HG02798 (cell line): ENCODE measurements around the gene SPPL2B.

Experiments used
- ATAC-seq: cut with Tn5 transposase; IDR thresholded peaks from one replicate; pipeline ENCODE4 v1.9.1; 2021; ENCODE audit warnings: mild to moderate bottlenecking; ENCODE audit not compliant: unreplicated experiment, poor library complexity

Gene SPPL2B

DNA sequence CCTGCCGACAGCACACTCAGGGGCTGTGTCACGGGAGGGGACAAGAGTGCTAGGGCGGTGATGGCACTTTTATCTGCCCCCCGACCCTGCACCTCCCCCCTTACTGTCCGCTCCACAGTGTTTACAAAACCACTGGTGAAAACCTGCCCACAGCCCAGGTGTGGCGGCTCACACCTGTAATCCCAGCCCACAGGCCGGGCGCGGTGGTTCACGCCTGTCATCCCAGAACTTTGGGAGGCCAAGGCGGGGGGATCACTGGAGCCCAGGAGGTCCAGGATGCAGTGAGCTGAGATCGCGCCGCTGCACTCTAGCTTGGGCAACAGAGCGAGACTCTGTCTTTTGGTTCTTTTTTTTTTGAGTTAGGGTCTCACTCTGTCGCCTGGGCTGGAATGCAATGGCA, 32.3 kb upstream of the SPPL2B start:
- no peak for ATAC-seq

DNA sequence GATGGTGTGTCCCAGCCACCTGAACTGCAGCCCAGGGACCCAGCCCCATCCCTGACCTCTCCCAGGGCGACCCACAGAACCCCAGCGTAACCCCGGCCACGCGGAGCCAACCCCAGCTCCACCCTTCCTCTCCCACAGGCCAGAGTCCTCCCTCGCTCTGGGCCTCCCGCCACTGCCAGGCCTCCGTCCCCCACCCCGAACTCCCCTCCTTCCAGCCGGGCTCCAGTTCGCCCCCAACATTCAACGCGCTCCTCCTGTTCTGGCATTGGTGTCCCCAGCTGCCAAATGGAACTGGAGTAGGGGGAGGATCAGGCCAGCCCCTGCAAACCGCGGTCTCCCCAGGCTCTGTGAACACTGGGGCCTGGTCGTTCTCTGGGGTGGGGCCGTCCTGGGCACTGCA, 28.0 kb upstream of the SPPL2B start:
- ATAC-seq = no peak

DNA sequence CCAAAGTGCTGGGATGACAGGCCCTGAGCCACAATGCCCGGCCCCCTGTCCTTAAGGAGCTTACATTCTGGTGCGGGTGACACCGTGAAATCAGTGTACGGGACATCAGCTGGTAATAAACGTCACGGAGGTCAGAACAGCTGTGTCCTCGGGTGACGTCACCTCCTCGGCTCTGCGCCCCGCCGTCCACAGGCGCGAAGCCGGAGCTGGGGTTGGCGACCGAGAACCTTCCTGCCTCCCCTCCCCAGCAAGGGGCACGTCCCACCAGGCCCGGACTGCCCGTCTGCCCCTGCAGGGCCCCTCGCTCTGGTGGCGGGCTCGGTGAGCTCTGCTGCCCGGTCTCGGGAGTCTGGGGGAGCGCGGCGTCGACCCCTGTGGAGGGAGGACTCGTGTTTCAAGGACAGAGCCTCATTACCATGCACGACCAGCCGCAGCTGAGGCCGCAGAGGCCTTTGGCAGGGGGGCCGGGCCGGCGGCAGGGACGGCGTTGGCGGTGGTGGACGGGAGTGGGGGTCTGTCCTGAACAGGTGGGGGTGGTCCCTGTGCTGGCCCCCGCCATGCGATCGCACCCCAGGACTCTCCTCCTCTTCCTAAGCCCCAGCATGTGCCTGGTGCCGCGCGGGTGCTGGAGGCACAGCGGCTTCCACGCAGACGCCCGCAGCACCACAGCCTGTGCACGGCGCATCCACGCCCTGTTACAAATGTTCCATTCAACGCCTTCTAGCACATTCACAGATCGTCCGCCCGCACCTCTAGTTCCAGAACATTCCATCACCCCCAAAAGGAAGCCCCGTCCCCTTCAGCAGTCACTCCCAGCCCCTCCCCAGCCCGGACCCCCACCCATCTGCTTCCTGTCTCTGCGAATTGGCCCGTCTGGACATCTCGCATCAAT, 25.9 kb upstream of the SPPL2B start:
- no peak for ATAC-seq

DNA sequence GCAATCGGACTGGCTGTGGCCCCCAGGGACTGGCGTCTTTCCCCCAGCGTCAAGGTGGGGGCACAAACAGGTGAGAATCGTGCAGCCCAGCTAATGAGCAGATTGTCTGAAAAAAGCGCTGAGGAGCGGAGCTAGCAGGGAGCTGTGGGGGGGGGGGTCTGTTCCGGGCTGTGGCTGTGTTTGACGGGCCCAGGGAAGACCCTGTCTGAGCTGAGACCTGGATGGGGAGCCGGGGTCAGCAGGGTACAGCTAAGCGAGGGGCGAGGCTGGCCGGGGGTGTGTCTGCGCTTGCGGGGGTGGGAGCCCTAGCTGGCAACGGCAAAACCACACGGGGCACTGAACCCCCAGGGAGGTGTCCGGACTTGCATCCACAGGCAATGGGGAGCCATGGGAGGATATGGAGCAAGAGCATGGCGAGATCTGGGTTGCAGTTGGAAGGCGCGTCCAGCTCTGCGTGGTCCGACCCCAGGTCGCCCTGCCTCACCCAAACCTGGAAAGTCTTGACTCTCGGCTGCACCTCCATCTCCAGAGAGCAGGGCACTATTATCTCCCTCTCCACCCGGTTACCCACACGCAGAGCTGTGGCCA, 25.2 kb upstream of the SPPL2B start:
- no peak for ATAC-seq

DNA sequence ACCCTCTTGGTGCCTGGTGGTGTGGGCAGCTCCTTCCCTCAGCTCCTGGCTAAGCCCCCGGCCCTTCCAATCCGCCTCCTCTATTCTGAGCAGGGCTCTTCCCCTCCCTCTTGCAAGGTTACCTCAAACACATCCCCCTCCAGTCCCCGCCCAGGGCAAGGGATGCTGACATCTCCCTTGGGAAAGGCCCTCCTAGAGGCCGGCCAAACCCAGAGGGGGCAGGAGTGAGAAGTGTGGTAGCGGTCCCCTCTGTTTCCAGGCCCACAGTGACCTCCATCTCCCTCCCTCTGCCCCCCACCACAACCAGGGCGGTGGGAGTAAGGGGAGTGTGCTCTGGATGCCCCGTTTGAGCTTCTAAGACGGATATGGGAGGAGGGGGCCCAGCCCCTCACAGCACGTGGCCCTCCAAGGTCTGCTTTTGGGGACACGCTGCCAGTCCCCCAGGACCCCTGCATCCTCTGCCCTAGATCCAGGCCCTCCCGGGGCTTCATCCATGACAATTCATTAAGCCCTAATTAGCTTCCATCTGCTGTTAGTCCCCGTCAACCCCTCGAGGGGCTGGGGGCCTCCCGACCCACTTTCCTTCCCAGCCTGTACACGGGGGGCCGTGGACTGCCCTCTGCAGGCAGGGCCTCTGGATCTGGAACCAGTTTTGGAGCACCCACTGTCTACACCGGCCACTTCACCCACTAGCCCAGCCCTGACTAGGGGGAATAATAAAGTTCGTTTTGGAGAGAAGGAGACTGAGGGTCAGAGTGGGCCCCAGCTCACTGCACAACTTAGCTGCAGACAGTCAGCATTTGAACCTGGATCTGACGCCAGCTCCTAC, 22.8 kb upstream of the SPPL2B start:
- no peak for ATAC-seq

DNA sequence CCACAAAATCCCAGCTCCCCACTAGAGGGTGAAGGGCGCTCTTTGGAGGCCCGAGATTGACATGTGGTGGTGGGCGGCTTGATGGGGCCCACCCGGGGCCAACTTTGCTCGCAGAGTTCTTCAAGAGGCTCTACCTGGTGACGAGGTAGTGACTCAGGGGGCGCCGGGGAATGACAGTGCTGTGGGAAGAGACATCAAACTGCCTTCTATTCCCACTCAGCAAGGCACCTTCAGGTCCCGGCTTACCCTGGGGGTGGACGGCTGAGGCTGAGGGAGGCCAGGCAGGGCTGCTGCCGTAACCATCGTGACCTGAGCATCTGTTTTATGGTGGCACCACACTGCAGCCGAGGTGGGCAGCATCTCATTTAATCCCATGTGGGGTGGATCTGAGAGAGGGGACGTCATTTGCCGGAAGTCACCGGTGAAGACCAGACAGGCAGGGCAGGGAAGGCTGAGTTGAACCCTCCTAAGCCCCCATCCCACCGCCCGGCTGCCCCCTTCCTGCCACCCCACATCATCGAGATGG, 22.1 kb upstream of the SPPL2B start:
- ATAC-seq = no peak

DNA sequence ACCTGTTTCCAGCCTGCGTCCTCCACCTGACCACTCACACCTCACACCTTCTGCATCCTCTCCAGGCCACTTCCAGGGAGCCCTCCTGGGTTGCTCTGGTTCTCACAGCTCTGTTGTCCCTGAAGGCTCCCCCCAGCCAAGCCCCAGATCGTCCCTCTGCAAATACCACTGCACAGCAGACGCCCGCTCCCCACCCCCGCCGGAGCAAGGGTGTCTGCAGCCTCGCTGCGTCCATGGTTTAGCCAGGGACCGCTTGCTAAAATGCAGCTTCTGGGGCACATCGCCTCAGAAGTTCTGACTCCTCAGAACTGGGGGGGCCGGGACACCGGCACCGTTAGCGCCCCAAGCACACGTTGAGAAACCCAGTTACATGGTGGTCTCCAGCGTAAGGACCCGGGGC, 21.5 kb upstream of the SPPL2B start:
- ATAC-seq = no peak

DNA sequence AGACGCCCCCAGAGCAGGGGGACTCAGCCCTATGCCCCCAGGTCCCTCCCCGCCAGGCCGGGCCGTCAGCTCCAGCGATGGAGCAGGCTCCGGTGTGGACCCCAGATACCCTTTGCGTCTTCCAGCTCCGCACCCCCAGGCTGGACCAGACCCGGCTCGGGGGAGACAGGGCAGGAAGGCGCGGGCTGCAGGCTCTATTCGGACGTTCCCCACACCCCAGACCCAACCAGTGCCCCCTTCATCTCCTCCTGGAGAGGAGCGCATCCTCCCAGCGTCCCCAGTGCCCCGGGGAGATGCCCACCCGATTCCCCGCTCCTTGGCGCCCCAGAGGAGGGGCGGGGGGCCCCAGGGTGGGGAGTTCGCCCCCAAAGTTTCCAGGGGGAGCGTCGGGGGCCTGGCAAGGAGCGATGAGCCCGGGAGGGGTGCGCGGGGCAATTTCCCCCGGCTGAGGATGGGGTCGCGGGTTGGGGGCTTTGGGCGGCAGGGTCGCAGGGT, 20.9 kb upstream of the SPPL2B start:
- ATAC-seq = no peak

DNA sequence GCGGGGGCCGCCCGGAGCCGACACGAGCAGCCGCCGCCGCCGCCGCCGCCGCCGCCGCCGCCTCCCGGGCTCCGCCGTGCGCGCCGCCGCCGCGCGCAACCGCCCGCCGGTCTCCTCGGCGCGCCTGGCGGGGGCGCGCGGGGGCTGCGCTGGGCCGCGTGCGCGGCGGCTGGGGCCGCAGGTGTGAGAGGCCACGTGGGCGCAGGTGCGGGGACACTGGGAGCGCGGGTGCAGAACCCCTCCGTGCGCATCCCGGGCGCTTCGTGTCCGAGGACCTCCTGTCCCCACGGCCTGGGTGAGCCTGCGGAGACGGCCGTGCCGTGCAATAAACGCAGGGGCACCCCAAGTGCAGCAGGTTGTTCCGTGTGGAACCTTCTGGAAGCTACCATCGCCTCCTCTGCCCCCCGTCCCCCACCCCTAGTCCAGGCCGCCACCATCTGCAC, 20.3 kb upstream of the SPPL2B start, which contains the start of gene LINGO3:
LINGO3 (minus strand) TSS at position 41 of the 443 bp plus-strand sequence. CDS start 16,378 bp downstream, outside the sequence.
- no peak for ATAC-seq

DNA sequence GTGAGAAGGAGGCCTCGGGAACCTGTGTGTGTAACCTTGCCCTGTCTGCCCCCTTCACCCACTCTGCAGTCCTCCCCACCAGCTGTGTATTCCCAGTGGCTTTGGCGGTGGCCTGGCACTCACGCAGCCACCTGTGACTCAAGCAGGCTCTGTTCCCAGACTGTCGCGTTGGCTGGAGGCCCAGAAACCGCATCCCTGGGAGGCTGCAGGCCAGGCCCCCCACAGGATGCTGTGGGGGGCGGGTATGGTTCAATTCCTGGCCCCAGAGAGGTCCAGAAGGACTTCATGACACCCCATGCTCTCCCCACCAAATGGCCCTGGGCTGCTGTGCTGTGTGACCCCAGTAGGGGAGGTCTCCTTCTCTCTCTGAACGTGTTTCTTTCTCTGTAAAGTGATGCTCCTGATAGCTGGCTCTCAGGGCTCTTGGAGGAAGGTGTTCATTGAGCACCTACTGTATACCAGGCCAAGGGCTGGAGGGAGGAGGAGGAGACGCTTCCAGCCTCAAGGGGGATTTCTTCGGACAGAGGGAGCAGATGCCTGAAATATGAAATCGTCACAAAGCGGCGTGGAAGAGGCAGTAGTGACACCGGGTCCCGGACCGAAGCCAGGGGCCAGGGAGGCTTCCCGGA, 18.6 kb upstream of the SPPL2B start:
- ATAC-seq = no peak

DNA sequence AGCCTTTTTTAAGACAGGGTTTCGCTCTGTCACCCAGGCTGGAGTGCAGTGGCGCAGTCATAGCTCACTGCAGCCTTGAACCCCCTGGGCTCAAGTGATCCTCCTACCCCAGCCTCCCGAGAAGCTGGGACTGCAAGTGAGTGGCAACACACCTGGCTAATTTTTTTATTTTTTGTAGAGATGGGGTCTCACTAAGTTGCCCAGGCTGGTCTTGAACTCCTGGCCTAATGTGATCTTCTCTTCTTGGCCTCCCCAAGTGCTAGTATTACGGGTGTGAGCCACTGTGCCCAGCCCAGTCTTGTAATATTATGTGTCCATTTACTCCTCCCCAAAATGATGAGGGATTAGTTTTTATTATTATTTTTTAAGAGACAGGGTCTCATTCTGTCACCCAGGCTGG, 17.4 kb upstream of the SPPL2B start:
- ATAC-seq = no peak

DNA sequence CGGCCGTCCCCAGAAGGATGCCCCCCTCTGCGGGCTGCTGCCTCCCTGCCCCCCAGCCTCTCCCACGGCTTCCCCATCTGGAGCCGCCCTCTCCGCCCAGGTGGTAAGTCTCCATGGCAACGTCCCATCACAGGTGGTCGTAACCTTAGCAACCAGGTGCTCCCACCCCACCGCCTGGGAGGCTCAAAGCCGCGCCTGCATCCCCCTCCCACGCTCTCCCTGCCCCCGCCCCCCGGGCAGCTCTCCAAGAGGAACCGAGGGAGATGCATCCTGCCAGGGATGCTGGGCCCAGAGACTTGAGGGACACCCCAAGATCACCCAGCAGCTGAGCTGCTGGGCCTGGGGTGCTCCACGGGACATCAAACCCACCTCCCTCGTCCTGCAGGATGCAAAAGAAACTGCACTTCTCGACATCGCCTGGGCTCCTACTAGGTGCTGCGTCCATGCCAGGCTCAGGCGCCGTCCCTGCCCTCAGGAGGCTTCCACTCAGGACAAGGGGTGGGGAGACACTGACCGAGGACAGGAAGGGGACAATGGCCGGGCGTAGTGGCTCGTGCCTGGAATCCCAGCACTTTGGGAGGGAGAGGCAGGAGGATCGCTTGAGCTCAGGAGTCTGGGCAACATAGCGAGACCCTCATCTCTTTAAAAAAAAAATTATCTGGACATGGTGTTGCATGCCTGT, 15.5 kb upstream of the SPPL2B start:
- no peak for ATAC-seq

DNA sequence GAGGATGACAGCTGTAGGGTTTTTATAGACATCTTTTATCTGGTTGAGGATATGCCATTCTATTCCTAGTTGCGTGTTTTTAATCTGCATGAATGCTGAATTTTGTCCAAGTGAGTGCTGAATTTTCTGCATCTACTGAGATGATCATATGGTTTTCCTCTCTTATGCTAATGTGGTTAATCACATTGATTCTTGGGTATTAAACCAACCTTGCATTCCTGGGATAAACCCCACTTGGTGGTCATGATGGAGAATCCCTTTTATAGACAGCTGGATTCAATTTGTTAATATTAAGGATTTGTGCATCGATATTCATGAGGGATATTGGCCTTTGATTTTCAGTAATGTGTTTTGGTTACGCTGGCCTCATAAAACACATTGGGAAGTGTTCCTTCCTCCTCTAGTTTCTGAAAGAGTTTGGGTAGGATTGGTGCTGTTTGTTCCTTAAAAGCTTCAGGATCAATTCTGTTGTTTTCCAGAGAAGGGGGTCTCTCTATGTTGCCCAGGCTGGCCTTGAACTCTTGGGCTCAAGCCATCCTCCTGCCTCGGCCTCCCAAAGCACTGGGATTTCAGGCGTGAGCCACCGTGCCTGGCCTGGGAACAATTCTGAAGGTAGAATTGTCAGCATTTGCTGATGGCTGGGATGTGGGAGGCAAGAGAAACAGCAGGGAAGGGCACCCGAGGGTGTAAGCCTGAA, 13.2 kb upstream of the SPPL2B start:
- no peak for ATAC-seq

DNA sequence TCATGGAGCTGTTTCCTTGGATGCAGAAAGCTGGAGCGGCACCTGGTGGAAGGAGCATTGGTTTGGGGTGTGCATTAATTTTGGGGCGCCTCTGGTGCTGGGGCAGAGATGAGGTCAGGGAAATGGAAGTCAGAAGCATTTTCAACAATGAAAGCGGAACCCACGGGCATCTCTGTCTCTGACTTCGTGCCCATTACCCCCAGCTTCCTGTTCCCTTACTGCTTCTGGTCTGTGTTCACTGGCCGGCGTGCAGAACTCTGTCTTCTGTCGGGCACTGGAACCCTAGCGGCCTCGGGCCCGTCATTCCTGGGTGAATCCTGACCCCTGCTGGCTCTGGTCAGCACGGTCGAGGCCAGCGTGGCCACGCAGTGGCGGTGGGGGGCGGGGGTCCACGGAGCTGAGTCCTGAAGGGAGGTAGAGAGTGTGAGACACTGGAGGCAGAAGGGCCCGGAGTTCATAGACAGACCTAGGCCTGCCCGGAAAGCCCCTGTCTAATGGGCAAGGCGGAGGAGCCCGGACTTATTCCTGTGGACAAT, 12.6 kb upstream of the SPPL2B start:
- no peak for ATAC-seq

DNA sequence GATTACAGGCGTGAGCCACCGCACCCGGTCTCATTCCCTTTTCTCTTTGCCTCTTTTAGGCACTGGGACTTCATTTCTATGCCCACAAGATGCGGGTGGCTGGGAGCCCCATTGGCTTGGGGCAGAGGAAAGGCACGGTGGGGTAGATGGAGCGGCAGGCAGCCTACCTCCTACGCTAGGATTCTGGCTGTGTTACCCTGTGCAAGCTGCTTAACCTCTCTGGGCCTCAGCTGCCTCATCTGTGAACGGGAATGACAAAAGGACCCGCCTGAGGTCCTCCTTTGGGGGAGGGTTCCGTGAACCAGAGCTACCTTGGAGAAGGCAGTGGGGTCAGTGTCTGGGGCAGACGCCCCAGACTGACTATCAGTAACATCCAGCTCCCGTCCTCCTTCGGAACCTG, 11.2 kb upstream of the SPPL2B start:
- no peak for ATAC-seq

DNA sequence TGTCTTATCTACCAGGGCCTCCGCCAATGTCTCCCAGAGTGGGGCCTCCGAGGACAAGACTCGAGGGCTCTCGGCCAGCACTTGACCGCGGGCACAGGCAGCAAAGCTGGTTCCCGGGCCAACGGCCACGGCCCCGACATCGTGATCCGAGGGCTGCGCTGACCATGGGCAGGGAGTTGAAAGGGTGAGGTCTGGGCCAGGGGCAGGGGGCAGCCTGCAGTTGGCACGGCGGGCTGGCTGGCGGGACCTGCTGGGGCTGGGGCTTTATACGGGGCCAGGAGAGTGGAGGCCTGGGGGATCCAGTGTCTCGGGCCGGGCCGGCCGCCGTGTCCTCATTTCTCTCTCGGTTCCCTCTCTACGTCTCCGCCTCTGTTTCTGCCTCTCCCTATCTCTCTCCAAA, 10.7 kb upstream of the SPPL2B start:
- no peak for ATAC-seq

DNA sequence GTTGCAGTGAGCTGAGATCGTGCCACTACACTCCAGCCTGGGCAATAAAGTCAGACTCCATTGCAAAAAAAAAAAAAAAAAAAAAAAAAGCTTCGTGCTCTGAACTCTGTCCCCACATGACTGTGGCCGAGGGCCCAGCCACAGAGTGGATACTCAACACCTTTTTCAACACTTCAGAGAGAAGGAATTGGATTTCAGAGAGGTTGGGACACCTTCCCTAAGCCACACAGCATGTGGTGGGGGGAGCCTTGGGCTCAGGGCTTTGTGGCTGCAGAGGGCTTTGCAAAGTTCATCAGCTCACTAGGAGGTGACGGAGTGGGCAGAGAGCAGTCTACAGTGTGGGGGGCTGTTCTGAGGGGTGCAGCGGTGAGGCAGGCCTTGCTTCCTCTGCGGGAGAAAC, 9.6 kb upstream of the SPPL2B start:
- no peak for ATAC-seq

DNA sequence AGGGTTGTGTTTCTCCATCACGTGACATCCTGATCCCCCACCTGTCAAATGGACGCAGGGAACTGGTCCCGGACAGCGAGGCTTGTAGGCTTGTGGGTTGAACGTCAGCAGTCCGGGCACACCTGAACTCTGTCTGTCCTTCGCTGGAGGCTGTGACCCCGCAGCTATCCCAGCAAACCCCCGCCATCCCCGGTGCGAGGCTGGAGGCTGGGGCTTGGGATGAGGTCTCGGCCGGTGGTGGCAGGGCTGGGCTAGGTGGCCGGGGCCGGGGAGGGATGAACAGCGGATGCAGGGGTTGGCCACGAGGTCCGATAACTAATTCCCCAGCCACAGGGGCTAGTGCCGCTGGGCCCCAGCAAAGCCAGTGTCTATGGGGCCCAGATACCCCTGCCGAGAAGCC, 8.9 kb upstream of the SPPL2B start:
- no peak for ATAC-seq

DNA sequence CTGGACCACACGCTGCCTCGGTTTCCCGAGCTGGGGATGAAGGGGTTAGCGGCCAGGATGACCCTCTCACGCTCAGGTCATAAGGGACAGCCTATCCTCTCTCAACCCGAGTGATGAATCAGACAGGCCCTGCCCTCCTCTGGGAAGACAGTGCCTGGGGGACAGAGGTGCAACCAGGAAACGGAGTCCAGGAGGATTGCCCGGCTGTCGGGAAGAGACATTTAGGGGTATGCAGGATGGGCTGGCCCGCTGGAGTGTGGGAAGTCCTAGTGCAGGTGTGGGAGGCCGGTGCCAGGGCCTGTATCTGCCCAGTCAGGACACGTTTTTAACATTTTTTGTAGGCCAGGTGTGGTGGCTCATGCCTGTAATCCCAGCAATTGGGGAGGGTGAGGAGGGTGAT, 8.4 kb upstream of the SPPL2B start:
- ATAC-seq = no peak
